Ishikawa (cell line): ENCODE data around the gene TRAF3IP1.

Source experiments
- CEBPB ChIP-seq: IDR thresholded peaks from 2 replicates; pipeline ENCODE4 v1.6.1; 2012
- CREB1 ChIP-seq: IDR thresholded peaks from 2 replicates; pipeline ENCODE4 v1.6.1; 2012; ENCODE audit warnings: low read depth
- EGR1 ChIP-seq: IDR thresholded peaks from 2 replicates; pipeline ENCODE4 v1.6.1; 2012
- EP300 ChIP-seq: IDR thresholded peaks from 2 replicates; pipeline ENCODE4 v1.6.1; 2012; ENCODE audit warnings: borderline replicate concordance
- FOXM1 ChIP-seq: IDR thresholded peaks from 2 replicates; pipeline ENCODE4 v1.6.1; 2012; ENCODE audit warnings: low read depth, borderline replicate concordance
- NFIC ChIP-seq: IDR thresholded peaks from 2 replicates; pipeline ENCODE4 v1.6.1; 2012
- RAD21 ChIP-seq: IDR thresholded peaks from 2 replicates; pipeline ENCODE4 v1.6.1; 2012; ENCODE audit warnings: low read depth
- TAF1 ChIP-seq: IDR thresholded peaks from 2 replicates; pipeline ENCODE4 v1.6.1; 2012; ENCODE audit warnings: low read depth, mild to moderate bottlenecking
- TCF12 ChIP-seq: IDR thresholded peaks from 2 replicates; pipeline ENCODE4 v1.6.1; 2012; ENCODE audit warnings: low read depth
- TEAD4 ChIP-seq: IDR thresholded peaks from 2 replicates; pipeline ENCODE4 v1.6.1; 2012
- YY1 ChIP-seq: IDR thresholded peaks from 2 replicates; pipeline ENCODE4 v1.6.1; 2012; ENCODE audit warnings: low read depth
- ZBTB7A ChIP-seq: IDR thresholded peaks from 2 replicates; pipeline ENCODE4 v1.6.1; 2012; ENCODE audit warnings: low read depth
- TF ChIP-seq, protein P1 (sequence below): IDR thresholded peaks from 2 replicates; pipeline ENCODE4 v1.6.1; 2012; ENCODE audit warnings: low read depth, mild to moderate bottlenecking
- TF ChIP-seq, protein P2 (sequence below): IDR thresholded peaks from 2 replicates; pipeline ENCODE4 v1.6.1; 2012
- TF ChIP-seq, protein P3 (sequence below): IDR thresholded peaks from 2 replicates; pipeline ENCODE4 v1.6.1; 2012

Gene TRAF3IP1

DNA sequence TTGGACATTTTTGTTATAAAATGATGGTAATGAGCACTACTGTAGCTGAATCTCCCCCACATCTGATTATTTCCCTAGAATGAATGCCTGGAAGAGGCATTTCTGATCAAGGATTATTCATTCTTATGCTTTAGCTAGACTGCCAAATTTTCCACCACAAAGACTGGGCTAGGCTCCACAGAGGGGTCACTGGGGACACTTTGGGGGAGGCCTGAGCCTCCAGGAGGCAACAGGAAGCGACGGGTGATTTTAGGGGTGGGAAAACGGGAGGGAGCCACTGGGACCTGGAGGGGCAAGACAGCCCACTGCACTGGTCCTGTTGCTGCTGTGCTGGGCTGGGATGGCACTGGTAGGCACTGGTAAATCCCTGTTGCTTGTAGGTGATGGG lies 104.0 kb downstream of the TRAF3IP1 start:
- no peak for TF ChIP-seq TCF12

DNA sequence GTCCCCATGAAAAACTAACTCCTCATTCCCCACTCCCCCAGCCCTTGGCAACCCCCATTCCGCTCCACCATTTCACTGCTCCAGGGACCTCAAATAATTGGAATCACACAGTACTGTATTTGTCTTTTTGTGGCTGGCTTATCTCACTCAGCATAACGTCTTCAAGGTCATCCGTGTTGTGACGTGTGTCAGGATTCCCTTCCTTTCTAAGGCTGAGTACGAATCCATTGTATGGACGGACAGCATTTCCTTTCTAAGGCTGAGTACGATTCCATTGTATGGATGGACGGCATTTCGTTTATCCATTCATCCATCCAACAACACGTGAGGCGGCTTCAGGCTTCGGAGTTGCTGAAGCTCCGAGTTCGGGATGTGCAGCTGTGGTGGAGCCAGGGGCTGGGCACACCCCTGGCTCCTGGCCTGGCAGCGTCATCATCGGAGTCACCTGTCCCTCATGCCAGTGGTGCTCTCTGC lies 105.2 kb downstream of the TRAF3IP1 start:
- TF ChIP-seq, protein P1, sequence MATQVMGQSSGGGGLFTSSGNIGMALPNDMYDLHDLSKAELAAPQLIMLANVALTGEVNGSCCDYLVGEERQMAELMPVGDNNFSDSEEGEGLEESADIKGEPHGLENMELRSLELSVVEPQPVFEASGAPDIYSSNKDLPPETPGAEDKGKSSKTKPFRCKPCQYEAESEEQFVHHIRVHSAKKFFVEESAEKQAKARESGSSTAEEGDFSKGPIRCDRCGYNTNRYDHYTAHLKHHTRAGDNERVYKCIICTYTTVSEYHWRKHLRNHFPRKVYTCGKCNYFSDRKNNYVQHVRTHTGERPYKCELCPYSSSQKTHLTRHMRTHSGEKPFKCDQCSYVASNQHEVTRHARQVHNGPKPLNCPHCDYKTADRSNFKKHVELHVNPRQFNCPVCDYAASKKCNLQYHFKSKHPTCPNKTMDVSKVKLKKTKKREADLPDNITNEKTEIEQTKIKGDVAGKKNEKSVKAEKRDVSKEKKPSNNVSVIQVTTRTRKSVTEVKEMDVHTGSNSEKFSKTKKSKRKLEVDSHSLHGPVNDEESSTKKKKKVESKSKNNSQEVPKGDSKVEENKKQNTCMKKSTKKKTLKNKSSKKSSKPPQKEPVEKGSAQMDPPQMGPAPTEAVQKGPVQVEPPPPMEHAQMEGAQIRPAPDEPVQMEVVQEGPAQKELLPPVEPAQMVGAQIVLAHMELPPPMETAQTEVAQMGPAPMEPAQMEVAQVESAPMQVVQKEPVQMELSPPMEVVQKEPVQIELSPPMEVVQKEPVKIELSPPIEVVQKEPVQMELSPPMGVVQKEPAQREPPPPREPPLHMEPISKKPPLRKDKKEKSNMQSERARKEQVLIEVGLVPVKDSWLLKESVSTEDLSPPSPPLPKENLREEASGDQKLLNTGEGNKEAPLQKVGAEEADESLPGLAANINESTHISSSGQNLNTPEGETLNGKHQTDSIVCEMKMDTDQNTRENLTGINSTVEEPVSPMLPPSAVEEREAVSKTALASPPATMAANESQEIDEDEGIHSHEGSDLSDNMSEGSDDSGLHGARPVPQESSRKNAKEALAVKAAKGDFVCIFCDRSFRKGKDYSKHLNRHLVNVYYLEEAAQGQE = no peak
- TF ChIP-seq CEBPB = no peak

DNA sequence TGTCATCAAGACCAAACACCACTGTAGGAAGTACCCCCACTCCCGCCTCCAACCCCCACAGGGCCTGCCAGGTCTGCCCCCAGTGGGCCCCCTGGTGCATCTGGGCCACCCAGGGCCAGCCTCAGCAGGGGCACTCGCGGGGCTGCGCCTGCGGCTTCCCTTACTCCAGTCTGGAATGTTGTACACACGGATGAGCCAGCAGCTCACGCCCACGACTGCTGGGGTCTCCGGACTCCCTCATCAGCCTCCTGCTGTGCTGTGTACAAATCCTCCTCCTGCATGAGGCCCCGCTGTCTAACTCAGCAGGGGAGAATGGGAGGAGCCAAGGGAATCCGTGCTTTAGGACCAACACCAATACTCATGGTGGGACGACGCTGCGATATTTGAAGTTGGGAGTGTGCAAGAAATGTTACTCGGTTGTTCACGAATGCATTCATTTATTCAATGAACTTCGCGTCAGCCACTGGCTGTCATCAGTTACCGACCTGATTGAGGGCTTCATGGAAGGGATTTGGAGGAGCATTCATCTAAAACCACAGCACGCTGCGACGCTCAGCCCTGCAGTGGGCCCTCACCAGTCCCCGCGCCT lies 105.8 kb downstream of the TRAF3IP1 start:
- TF ChIP-seq ZBTB7A (peak; percentile 59; the same call in 1 of the 2 replicates), FOXM1 (no peak), EGR1 (peak; percentile 76), TAF1 (no peak), NFIC (peak; percentile 60), EP300 (peak; percentile 52; the same call in 1 of the 2 replicates), TEAD4 (peak; percentile 48), YY1 (0 out of 2 replicates have a peak, but pooled peaks have one; percentile 7)
- TF ChIP-seq, protein P2, sequence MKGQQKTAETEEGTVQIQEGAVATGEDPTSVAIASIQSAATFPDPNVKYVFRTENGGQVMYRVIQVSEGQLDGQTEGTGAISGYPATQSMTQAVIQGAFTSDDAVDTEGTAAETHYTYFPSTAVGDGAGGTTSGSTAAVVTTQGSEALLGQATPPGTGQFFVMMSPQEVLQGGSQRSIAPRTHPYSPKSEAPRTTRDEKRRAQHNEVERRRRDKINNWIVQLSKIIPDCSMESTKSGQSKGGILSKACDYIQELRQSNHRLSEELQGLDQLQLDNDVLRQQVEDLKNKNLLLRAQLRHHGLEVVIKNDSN = no peak

DNA sequence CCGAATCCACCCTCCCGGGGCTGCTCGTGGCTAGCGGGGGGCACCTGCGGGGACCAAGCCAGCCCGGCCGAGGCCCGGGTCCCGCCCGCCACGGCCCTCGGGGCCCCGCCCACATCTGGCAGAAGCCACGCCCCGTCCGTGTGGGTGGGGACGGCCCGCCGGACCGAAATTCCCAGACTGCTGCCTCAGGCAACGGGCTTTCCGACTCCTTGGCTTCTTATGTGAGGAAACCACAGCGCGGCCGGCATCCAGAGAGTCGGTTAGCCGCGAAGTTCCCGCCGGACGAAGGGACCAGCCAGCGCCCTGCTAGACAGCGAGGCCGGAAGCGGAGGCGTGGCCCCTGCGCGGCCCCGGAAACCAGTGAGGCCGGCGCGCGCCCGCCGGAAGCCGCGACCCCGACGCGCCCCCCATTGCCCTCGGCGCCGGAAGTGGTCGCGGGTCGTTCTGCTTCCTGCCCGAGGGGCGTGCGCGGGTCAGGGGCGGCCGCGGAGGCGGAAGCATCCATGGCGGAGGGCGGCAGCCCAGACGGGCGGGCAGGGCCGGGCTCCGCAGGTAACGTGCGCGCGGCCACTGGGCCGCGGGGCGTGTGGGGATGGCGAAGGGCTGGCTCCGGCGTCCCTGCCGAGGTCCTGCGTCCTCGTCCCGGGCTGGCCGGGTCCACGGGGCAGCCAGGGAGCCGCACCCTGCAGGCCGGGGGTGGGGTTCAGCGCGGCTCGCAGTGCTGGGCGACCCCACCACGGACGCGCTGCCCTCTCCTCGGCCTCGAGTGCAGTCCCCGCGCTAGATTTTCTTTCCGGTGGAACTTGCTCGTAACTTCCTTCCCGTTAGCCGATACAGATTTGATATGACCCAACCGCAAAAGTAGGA lies 106.5 kb downstream of the TRAF3IP1 start, which contains the start of gene ASB1:
TSS of gene ASB1 (plus strand) at position 360 of the 867 bp plus-strand sequence. CDS start at position 504, 144 bp downstream.
- no peak for TF ChIP-seq FOXM1
- no peak for TF ChIP-seq RAD21
- no peak for TF ChIP-seq EP300
- peak; percentile 53; the same call in 1 of the 2 replicates for TF ChIP-seq EGR1
- TF ChIP-seq, protein P2 = no peak
- TF ChIP-seq TEAD4 = no peak
- TF ChIP-seq TCF12 = peak; percentile 29; the same call in 1 of the 2 replicates
- no peak for TF ChIP-seq NFIC
- TF ChIP-seq YY1 = no peak
- TF ChIP-seq, protein P3, sequence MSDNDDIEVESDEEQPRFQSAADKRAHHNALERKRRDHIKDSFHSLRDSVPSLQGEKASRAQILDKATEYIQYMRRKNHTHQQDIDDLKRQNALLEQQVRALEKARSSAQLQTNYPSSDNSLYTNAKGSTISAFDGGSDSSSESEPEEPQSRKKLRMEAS = peak; percentile 55; the same call in 1 of the 2 replicates
- peak; percentile 62; the same call in 1 of the 2 replicates for TF ChIP-seq TAF1
- TF ChIP-seq ZBTB7A = peak; percentile 99
- TF ChIP-seq, protein P1 = no peak
- no peak for TF ChIP-seq CEBPB
- no peak for TF ChIP-seq CREB1

DNA sequence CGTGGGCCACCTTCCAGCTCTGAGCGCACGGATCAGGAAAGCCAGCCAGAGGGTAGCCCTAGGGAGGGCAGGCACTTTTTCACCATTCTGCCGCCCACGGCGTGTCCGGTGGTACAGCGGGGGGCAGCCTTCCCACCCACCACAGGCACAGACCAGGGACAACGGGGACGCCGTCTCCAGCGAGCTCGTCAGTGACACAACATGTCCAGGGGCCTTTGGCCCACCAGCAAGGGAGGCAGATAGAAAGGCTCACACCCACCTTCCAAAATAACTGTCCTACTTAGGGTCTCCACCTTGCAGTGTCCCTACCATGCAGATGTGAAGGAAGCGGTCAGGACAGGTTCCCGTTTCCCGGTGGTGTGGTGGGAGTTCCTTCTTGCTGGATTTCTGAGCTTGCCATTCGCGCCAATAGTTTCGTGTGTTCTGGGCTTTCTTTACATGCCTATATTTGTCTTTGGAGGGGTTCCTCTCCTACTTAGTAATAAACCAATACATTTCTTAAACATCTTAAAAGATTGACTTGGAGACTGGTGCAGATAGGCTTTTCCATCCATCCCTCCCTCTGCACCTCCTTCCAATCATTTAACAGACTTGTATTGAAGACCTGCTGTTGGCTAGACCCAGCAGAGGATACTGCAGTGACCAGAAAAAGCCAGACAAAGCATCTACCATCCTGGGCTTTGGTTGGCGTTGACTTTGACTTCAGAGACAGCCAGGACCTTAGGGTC lies 107.3 kb downstream of the TRAF3IP1 start:
- TF ChIP-seq YY1 = no peak
- no peak for TF ChIP-seq EGR1
- no peak for TF ChIP-seq CEBPB

DNA sequence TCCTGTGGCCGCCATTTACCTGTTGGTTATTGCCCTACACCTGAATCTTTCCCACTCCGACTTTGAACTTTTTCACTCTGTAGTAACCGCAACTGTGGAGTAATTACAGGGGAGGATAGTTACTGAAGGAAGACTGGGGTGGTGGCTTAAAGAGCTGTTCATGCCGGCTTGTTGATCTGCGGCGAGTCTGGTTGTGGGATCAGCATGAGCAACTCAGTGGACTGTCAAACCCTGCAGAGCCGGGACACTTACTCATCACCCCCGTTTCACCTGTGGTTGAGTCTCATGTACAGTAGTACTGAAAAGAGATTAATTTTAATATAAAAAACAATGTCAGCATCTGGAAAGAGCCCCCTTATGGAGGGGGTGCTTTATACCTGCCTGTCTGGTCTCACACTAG lies 108.5 kb downstream of the TRAF3IP1 start:
- no peak for TF ChIP-seq CREB1
- TF ChIP-seq FOXM1 = no peak
- TF ChIP-seq RAD21 = no peak
- no peak for TF ChIP-seq CEBPB
- TF ChIP-seq EGR1 = no peak
- no peak for TF ChIP-seq YY1
- TF ChIP-seq, protein P2 = no peak
- TF ChIP-seq ZBTB7A = no peak
- TF ChIP-seq NFIC = no peak
- no peak for TF ChIP-seq TCF12
- TF ChIP-seq, protein P3 = no peak
- TF ChIP-seq EP300 = no peak
- TF ChIP-seq, protein P1 = no peak
- TF ChIP-seq TAF1 = no peak
- TF ChIP-seq TEAD4 = no peak
